K562 (cell line): ENCODE data around the gene RTL10. TPM values are rescaled to one million over a fixed set of nuclear protein-coding genes. Genes with fewer than 3 reads are reported as not detected.
A peak's percentile ranks its signal among the peaks of the same experiment; 100 is the strongest.

Source experiments
- HNRNPL ChIP-seq: fragments of 200-400 bp; formaldehyde crosslinking; IDR thresholded peaks from 2 replicates; pipeline ENCODE4 v1.6.1; 2017; ENCODE audit warnings: low read depth, mild to moderate bottlenecking, low read length
- KDM5B ChIP-seq: fragments of 200-600 bp; sonication (generic); IDR thresholded peaks from 2 replicates; pipeline ENCODE4 v1.6.1; 2012; ENCODE audit warnings: low read depth, mild to moderate bottlenecking, moderate library complexity, low read length, control low read depth, inconsistent platforms; ENCODE audit not compliant: insufficient replicate concordance
- KLF16 ChIP-seq: IDR thresholded peaks from 2 replicates; pipeline ENCODE4 v1.6.1; 2016; ENCODE audit warnings: antibody characterized with exemption
- LCOR ChIP-seq: sonication (generic); formaldehyde crosslinking; IDR thresholded peaks from 2 replicates; pipeline ENCODE4 v1.8.0; 2022; ENCODE audit warnings: mild to moderate bottlenecking, missing genetic modification reagents
- NUFIP1 ChIP-seq: fragments of 450-650 bp; IDR thresholded peaks from 2 replicates; pipeline ENCODE4 v1.6.1; 2018; ENCODE audit not compliant: partially characterized antibody
- SMAD3 ChIP-seq: fragments of 450-650 bp; formaldehyde crosslinking; conservative IDR thresholded peaks from 2 replicates; pipeline ENCODE4 v1.4.0; 2020; ENCODE audit warnings: mild to moderate bottlenecking
- SP2 ChIP-seq: IDR thresholded peaks from 2 replicates; pipeline ENCODE4 v1.6.1; 2011; ENCODE audit warnings: mild to moderate bottlenecking, low read depth, low read length, moderate library complexity; ENCODE audit not compliant: poor library complexity, severe bottlenecking; ENCODE audit errors: extremely low read depth
- ZNF175 ChIP-seq: fragments of 200-800 bp; sonication (Bioruptor generic); IDR thresholded peaks from 2 replicates; pipeline ENCODE4 v1.6.1; 2016; ENCODE audit warnings: low read depth, mild to moderate bottlenecking, missing genetic modification characterization, missing compliant biosample characterization
- ZNF699 ChIP-seq: fragments of 250-450 bp; sonication (Bioruptor Pico); IDR thresholded peaks from 2 replicates; pipeline ENCODE4 v1.8.0; 2021; ENCODE audit warnings: mild to moderate bottlenecking, moderate library complexity; ENCODE audit not compliant: insufficient replicate concordance
- polyA plus RNA-seq, 8 experiments: library from polyadenylated mRNA; depleted of rRNA in 4 of 8; stranded (reverse) in 5 of 8; unstranded in 3 of 8; fragments of >200 nt; fragmentation: Nextera tagmentation in 2 of 8; fragmentation: Illumina TruSeq in 1 of 8; extraction: Ambion mirVana in 2 of 8; extraction: Trizol in 1 of 8; gene quantifications; 2 replicates each; pipeline versions ENCODE4 v1.2.1 to v1.2.3, GENCODE V29; 2011 to 2014; ENCODE audit warnings: inconsistent platforms in 1 of 8, missing spikeins in 1 of 8
- total RNA-seq, 7 experiments: library from RNA; depleted of rRNA in 6 of 7; stranded (reverse); fragments of >200 nt in 6 of 7; fragmentation: Illumina TruSeq in 2 of 7; extraction: Trizol in 2 of 7; gene quantifications; 2 replicates each; pipeline versions ENCODE4 v1.2.1 to v1.2.3, GENCODE V29; 2011 to 2021; ENCODE audit warnings: low replicate concordance in 1 of 7
- TF ChIP-seq, protein P1 (sequence below): fragments of 250-450 bp; sonication (Bioruptor Pico); IDR thresholded peaks from 2 replicates; pipeline ENCODE4 v1.5.0; 2020; ENCODE audit warnings: mild to moderate bottlenecking, borderline replicate concordance
- TF ChIP-seq, protein P2 (sequence below): sonication (generic); formaldehyde crosslinking; IDR thresholded peaks from 2 replicates; pipeline ENCODE4 v1.8.0; 2022; ENCODE audit warnings: missing genetic modification reagents, mild to moderate bottlenecking, borderline replicate concordance

Gene RTL10
- total and polyA plus RNA-seq, 9 of the 15 experiments (the other 6 are each of a cell fraction or from before 2014, with no cell fraction given) = 19.8 to 75.5 (median 32.5) TPM

DNA sequence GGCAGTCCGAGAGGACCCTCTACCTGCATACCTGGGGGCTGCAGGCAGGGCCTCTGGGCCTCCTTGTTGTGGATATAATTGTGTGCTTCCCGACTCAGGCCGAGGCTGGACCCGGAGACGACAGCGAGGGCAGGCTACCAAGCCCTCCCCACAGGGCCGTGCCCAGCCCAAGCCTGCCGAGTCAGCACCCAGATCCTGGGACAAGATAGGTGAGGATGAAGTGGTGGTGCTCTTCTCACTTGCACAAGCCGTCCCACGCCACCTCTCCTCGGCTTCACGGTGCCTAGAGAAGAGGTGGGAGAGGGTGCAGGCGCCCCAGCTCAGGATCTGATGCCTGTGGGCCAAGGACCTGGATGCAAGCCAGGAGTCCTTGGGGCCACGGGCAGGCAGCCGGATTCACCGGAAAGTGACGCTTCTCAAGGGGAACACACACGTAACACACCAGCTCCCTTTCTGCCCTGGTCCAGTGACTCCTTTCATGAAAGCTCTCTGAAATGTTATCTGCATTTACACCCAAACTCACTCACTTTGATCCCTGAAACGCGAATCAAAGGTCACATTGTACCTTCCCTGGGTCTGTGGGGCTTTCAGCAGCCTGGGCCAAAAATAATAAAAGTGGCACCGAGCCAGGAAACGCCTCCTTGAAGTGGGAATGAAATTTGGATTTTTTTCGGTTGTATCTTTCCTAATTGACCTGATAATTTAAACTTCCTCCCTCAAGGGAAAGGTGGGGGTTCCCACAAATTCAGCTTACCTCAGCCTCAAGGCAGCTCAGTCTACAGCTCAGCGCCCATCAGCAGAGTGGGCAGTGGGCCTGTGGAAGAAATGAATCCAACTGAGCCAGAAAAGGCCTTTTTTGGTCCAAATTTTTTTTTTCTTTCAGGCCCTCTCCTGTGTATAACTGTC is 1.1 kb upstream of the RTL10 start (continued):
- TF ChIP-seq, protein P1, sequence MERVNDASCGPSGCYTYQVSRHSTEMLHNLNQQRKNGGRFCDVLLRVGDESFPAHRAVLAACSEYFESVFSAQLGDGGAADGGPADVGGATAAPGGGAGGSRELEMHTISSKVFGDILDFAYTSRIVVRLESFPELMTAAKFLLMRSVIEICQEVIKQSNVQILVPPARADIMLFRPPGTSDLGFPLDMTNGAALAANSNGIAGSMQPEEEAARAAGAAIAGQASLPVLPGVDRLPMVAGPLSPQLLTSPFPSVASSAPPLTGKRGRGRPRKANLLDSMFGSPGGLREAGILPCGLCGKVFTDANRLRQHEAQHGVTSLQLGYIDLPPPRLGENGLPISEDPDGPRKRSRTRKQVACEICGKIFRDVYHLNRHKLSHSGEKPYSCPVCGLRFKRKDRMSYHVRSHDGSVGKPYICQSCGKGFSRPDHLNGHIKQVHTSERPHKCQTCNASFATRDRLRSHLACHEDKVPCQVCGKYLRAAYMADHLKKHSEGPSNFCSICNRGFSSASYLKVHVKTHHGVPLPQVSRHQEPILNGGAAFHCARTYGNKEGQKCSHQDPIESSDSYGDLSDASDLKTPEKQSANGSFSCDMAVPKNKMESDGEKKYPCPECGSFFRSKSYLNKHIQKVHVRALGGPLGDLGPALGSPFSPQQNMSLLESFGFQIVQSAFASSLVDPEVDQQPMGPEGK (CRISPR knock-in tag) = no peak
- TF ChIP-seq LCOR (CRISPR knock-in tag) (no peak), SMAD3 (CRISPR knock-in tag) (0 out of 2 replicates have a peak, but pooled peaks have one; percentile 25), KLF16 (no peak), ZNF699 (CRISPR knock-in tag) (no peak), NUFIP1 (no peak), HNRNPL (no peak), SP2 (no peak), KDM5B (peak; percentile 22), ZNF175 (no peak)
- TF ChIP-seq, protein P2, sequence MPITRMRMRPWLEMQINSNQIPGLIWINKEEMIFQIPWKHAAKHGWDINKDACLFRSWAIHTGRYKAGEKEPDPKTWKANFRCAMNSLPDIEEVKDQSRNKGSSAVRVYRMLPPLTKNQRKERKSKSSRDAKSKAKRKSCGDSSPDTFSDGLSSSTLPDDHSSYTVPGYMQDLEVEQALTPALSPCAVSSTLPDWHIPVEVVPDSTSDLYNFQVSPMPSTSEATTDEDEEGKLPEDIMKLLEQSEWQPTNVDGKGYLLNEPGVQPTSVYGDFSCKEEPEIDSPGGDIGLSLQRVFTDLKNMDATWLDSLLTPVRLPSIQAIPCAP (CRISPR knock-in tag) = no peak
